IgD-negative memory B cell (primary cell): Measurements from ENCODE around the gene MFNG. TPM values are rescaled to one million over a fixed set of nuclear protein-coding genes. Genes with fewer than 3 reads are reported as not detected.

Experiments used
- H3K27ac Mint-ChIP-seq, 3 donors: one replicate each; pipeline ENCODE4 v1.8.0; 2020 to 2022; ENCODE audit warnings: mild to moderate bottlenecking in 3 of 3, mixed read lengths in 3 of 3, moderate library complexity in 1 of 3
- H3K27me3 Mint-ChIP-seq: one replicate; pipeline ENCODE4 v1.8.0; 2021; ENCODE audit warnings: mixed read lengths
- H3K36me3 Mint-ChIP-seq: one replicate; pipeline ENCODE4 v1.8.0; 2020; ENCODE audit warnings: mild to moderate bottlenecking, mixed read lengths
- H3K4me1 Mint-ChIP-seq, 3 donors: one replicate each; pipeline ENCODE4 v1.8.0; 2020 to 2022; ENCODE audit warnings: mixed read lengths in 3 of 3, mild to moderate bottlenecking in 1 of 3
- H3K4me3 Mint-ChIP-seq, 4 donors: one replicate each; pipeline ENCODE4 v1.8.0; 2020 to 2022; ENCODE audit warnings: mild to moderate bottlenecking in 4 of 4, mixed read lengths in 4 of 4, moderate library complexity in 3 of 4
- H3K9me3 Mint-ChIP-seq, 3 donors: one replicate each; pipeline ENCODE4 v1.8.0; 2020 to 2021; ENCODE audit warnings: mixed read lengths in 3 of 3, mild to moderate bottlenecking in 1 of 3
- polyA plus RNA-seq: library from polyadenylated mRNA; unstranded; fragments of 300-500 nt; fragmentation: Illumina TruSeq; gene quantifications from one replicate; pipeline ENCODE4 v1.2.3, GENCODE V29; 2021

Gene MFNG
- polyA plus RNA-seq, 1 donor from 2014 or later, result 212 TPM

- peaks cover 3 to 9% (median 4%) of the 10 kb centered on the region in 3 donors for H3K4me1 Mint-ChIP-seq
- H3K27ac Mint-ChIP-seq, result peak overlapping the region in 1 of 3 donors; percentile 35
- H3K36me3 Mint-ChIP-seq, result peaks cover 8% of the 10 kb centered on the region
- no peaks in the 10 kb centered on the region for H3K27me3 Mint-ChIP-seq
- no peaks in the 10 kb centered on the region for H3K9me3 Mint-ChIP-seq
- H3K4me3 Mint-ChIP-seq, result no peak overlapping the region
Observed at GRCh38 chr22:37462436-37462835, 23.7 kb downstream of the MFNG start.

- peak overlapping the region in 1 of 4 donors; percentile 24 for H3K4me3 Mint-ChIP-seq
- H3K27ac Mint-ChIP-seq, result no peak overlapping the region
- H3K36me3 Mint-ChIP-seq, result peaks cover 8% of the 10 kb centered on the region
- no peaks in the 10 kb centered on the region for H3K9me3 Mint-ChIP-seq
- H3K4me1 Mint-ChIP-seq, result peaks cover 3 to 9% (median 4%) of the 10 kb centered on the region in 3 donors
- no peaks in the 10 kb centered on the region for H3K27me3 Mint-ChIP-seq
Observed at GRCh38 chr22:37461961-37462360, 24.2 kb downstream of the MFNG start.

GRCh38 chr22:37460684-37461083, 25.5 kb downstream of the MFNG start:
- Mint-ChIP-seq H3K27ac (no peak overlapping the region), H3K4me3 (no peak overlapping the region), H3K27me3 (no peaks in the 10 kb centered on the region), H3K36me3 (peaks cover 8% of the 10 kb centered on the region), H3K4me1 (peaks cover 3 to 8% (median 4%) of the 10 kb centered on the region in 3 donors), H3K9me3 (no peaks in the 10 kb centered on the region)

GRCh38 chr22:37459206-37459605, 27.0 kb downstream of the MFNG start:
- H3K27me3 Mint-ChIP-seq, result no peaks in the 10 kb centered on the region

GRCh38 chr22:37457093-37457893, 28.9 kb downstream of the MFNG start:
- peaks cover 8% of the 10 kb centered on the region for H3K36me3 Mint-ChIP-seq
- H3K27me3 Mint-ChIP-seq, result no peaks in the 10 kb centered on the region
- H3K4me1 Mint-ChIP-seq, result no peaks in the 10 kb centered on the region
- no peak overlapping the region for H3K27ac Mint-ChIP-seq
- H3K9me3 Mint-ChIP-seq, result no peaks in the 10 kb centered on the region
- no peak overlapping the region for H3K4me3 Mint-ChIP-seq

More at GRCh38 chr22:37459206-37459605, 27.0 kb downstream of the MFNG start:
- Mint-ChIP-seq H3K4me1 (peaks cover 0 to 1% (median under 1%) of the 10 kb centered on the region in 3 donors), H3K27ac (no peak overlapping the region), H3K9me3 (no peaks in the 10 kb centered on the region), H3K4me3 (no peak overlapping the region), H3K36me3 (peaks cover 8% of the 10 kb centered on the region)

- H3K27me3 Mint-ChIP-seq, result no peaks in the 10 kb centered on the region
- H3K27ac Mint-ChIP-seq, result no peak overlapping the region
- H3K9me3 Mint-ChIP-seq, result peaks cover 0 to 3% (median 0%) of the 10 kb centered on the region in 3 donors
- no peak overlapping the region for H3K4me3 Mint-ChIP-seq
- peaks cover 5% of the 10 kb centered on the region for H3K36me3 Mint-ChIP-seq
- peaks cover 0 to 8% (median 4%) of the 10 kb centered on the region in 3 donors for H3K4me1 Mint-ChIP-seq
Observed at GRCh38 chr22:37456346-37456745, 29.8 kb downstream of the MFNG start.

- H3K27me3 Mint-ChIP-seq, result peaks cover 2% of the 10 kb centered on the region
- H3K4me1 Mint-ChIP-seq, result peaks cover 0 to 8% (median 4%) of the 10 kb centered on the region in 3 donors
- H3K9me3 Mint-ChIP-seq, result peaks cover 0 to 3% (median 0%) of the 10 kb centered on the region in 3 donors
- H3K4me3 Mint-ChIP-seq, result no peak overlapping the region
- H3K27ac Mint-ChIP-seq, result no peak overlapping the region
- peaks cover 9% of the 10 kb centered on the region for H3K36me3 Mint-ChIP-seq
Observed at GRCh38 chr22:37455896-37456295, 30.3 kb downstream of the MFNG start.

GRCh38 chr22:37454857-37455686, 31.1 kb downstream of the MFNG start:
- H3K27ac Mint-ChIP-seq, result no peak overlapping the region

GRCh38 chr22:37453696-37454095, 32.5 kb downstream of the MFNG start:
- Mint-ChIP-seq H3K4me1 (peaks cover 0 to 8% (median 4%) of the 10 kb centered on the region in 3 donors), H3K27ac (peak overlapping the region in 1 of 3 donors; percentile 88), H3K9me3 (peaks cover 0 to 3% (median 0%) of the 10 kb centered on the region in 3 donors), H3K27me3 (peaks cover 4% of the 10 kb centered on the region), H3K4me3 (peak overlapping the region in 1 of 4 donors; percentile 66), H3K36me3 (peaks cover 9% of the 10 kb centered on the region)

More at GRCh38 chr22:37454857-37455686, 31.1 kb downstream of the MFNG start:
- peaks cover 0 to 8% (median 4%) of the 10 kb centered on the region in 3 donors for H3K4me1 Mint-ChIP-seq
- peaks cover 2% of the 10 kb centered on the region for H3K27me3 Mint-ChIP-seq
- H3K4me3 Mint-ChIP-seq, result no peak overlapping the region
- H3K36me3 Mint-ChIP-seq, result peaks cover 12% of the 10 kb centered on the region
- peaks cover 0 to 3% (median 0%) of the 10 kb centered on the region in 3 donors for H3K9me3 Mint-ChIP-seq

- Mint-ChIP-seq H3K27ac (no peak overlapping the region), H3K9me3 (peaks cover 0 to 3% (median 0%) of the 10 kb centered on the region in 3 donors)
Observed at GRCh38 chr22:37451218-37451617, 35.0 kb downstream of the MFNG start.

GRCh38 chr22:37449331-37450001, 36.7 kb downstream of the MFNG start:
- peaks cover 9% of the 10 kb centered on the region for H3K36me3 Mint-ChIP-seq

More at GRCh38 chr22:37451218-37451617, 35.0 kb downstream of the MFNG start:
- H3K27me3 Mint-ChIP-seq, result peaks cover 10% of the 10 kb centered on the region
- peaks cover 0 to 9% (median 4%) of the 10 kb centered on the region in 3 donors for H3K4me1 Mint-ChIP-seq
- H3K36me3 Mint-ChIP-seq, result peaks cover 9% of the 10 kb centered on the region
- H3K4me3 Mint-ChIP-seq, result peak overlapping the region in 1 of 4 donors; percentile 37

GRCh38 chr22:37448516-37449127, 37.6 kb downstream of the MFNG start:
- H3K9me3 Mint-ChIP-seq, result peaks cover 0 to 3% (median 0%) of the 10 kb centered on the region in 3 donors
- no peak overlapping the region for H3K27ac Mint-ChIP-seq
- H3K4me3 Mint-ChIP-seq, result no peak overlapping the region
- H3K4me1 Mint-ChIP-seq, result peaks cover 0 to 9% (median 4%) of the 10 kb centered on the region in 3 donors
- peaks cover 9% of the 10 kb centered on the region for H3K36me3 Mint-ChIP-seq
- peaks cover 10% of the 10 kb centered on the region for H3K27me3 Mint-ChIP-seq

More at GRCh38 chr22:37449331-37450001, 36.7 kb downstream of the MFNG start:
- peaks cover 0 to 9% (median 4%) of the 10 kb centered on the region in 3 donors for H3K4me1 Mint-ChIP-seq
- H3K27me3 Mint-ChIP-seq, result peaks cover 10% of the 10 kb centered on the region
- no peak overlapping the region for H3K4me3 Mint-ChIP-seq
- peaks cover 0 to 3% (median 0%) of the 10 kb centered on the region in 3 donors for H3K9me3 Mint-ChIP-seq
- no peak overlapping the region for H3K27ac Mint-ChIP-seq

- H3K27ac Mint-ChIP-seq, result no peak overlapping the region
- H3K9me3 Mint-ChIP-seq, result peaks cover 3 to 7% (median 6%) of the 10 kb centered on the region in 3 donors
- H3K27me3 Mint-ChIP-seq, result peaks cover 10% of the 10 kb centered on the region
- peaks cover 5% of the 10 kb centered on the region for H3K36me3 Mint-ChIP-seq
- no peak overlapping the region for H3K4me3 Mint-ChIP-seq
- peaks cover 0 to 3% (median 0%) of the 10 kb centered on the region in 3 donors for H3K4me1 Mint-ChIP-seq
Observed at GRCh38 chr22:37445501-37445900, 40.7 kb downstream of the MFNG start.

GRCh38 chr22:37443977-37444376, 42.2 kb downstream of the MFNG start:
- H3K4me3 Mint-ChIP-seq, result peak overlapping the region in 1 of 4 donors; percentile 28
- peaks cover 4% of the 10 kb centered on the region for H3K36me3 Mint-ChIP-seq
- H3K4me1 Mint-ChIP-seq, result peaks cover 0 to 5% (median 0%) of the 10 kb centered on the region in 3 donors
- H3K27ac Mint-ChIP-seq, result no peak overlapping the region
- H3K27me3 Mint-ChIP-seq, result peaks cover 11% of the 10 kb centered on the region
- H3K9me3 Mint-ChIP-seq, result peaks cover 3 to 8% (median 7%) of the 10 kb centered on the region in 3 donors
